ENCODE data around the gene ATP6V1G1. TPM values are rescaled to one million over a fixed set of nuclear protein-coding genes. Genes with fewer than 3 reads are reported as not detected.

ATP6V1G1 gene
- polyA plus RNA-seq, 1 donor (not counting 4 experiments of a cell fraction or from before 2014, with no cell fraction given): 214 TPM

DNA sequence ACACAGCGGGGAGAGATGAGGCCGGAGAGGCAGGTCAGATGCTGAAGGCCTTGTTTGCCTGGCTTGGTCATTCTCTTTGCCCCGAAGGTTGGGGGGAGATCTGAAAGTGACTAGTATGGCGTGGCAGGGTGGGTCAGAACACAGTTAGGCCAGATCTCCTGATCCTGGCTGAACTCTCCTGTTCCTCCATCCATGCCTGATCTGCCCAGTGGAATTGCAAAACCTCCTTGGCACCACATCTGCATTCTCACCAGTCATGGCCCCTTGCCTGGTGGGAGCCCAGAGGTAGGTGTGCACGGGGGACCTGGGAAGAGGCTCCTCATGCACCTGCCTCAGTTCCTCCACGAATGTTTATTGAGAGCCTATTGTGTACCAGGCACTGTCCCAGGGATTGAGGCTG is 46.8 kb downstream of the ATP6V1G1 start:
- no peak overlapping the region for H2AFZ ChIP-seq (ENCODE audit: control insufficient read depth, low read length)
- TF ChIP-seq, protein P1, sequence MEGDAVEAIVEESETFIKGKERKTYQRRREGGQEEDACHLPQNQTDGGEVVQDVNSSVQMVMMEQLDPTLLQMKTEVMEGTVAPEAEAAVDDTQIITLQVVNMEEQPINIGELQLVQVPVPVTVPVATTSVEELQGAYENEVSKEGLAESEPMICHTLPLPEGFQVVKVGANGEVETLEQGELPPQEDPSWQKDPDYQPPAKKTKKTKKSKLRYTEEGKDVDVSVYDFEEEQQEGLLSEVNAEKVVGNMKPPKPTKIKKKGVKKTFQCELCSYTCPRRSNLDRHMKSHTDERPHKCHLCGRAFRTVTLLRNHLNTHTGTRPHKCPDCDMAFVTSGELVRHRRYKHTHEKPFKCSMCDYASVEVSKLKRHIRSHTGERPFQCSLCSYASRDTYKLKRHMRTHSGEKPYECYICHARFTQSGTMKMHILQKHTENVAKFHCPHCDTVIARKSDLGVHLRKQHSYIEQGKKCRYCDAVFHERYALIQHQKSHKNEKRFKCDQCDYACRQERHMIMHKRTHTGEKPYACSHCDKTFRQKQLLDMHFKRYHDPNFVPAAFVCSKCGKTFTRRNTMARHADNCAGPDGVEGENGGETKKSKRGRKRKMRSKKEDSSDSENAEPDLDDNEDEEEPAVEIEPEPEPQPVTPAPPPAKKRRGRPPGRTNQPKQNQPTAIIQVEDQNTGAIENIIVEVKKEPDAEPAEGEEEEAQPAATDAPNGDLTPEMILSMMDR (optimal IDR thresholded peaks at IDR 0.05 in 1 of 3, IDR thresholded peaks at IDR 0.05 in 1 of 3, conservative IDR thresholded peaks at IDR 0.05 in 1 of 3; ENCODE audit: extremely low read depth in 1 of 3, insufficient read depth in 2 of 3, low read length in 3 of 3): no peak
- TF ChIP-seq EZH2 (IDR thresholded peaks at IDR 0.05; ENCODE audit: low read length): no peak

DNA sequence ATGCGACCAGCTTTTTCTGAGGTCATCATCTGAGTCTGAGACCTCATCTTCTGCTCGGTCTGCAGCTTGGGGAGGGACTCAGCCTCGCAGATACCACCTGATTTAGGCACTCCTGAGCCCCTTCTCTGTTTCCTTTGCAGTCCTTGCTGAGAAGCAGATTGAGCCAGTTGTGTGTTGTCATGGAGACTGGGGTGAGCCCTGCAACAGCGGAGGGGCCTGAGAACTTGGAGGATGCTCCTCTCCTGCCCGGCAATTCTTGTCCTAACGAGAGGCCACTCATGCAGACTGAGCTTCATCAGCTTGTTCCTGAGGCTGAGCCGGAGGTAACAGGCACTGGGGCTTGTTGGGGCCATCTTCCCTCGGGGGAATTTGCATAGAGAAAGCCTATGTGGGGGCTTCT is 50.8 kb downstream of the ATP6V1G1 start:
- no peak overlapping the region for H3K4me2 ChIP-seq (ENCODE audit: control insufficient read depth, extremely low read depth, insufficient read depth, low read depth, low read length)
- no peaks in the 10 kb centered on the region for H3K79me2 ChIP-seq (ENCODE audit: control insufficient read depth, insufficient read depth, low read length)
- dilution Hi-C loops (cut with MboI; ENCODE audit: extremely low pct_ligation_motif_present, low sequenced_read_pairs): no loop called here
- H3K27ac ChIP-seq (ENCODE audit: control insufficient read depth, insufficient read depth, low read length): no peak overlapping the region
- H3K9me3 ChIP-seq (ENCODE audit: control insufficient read depth, low read depth, low read length): no peaks in the 10 kb centered on the region
- no peaks in the 10 kb centered on the region for H3K9me1 ChIP-seq (ENCODE audit: control insufficient read depth, extremely low read depth, insufficient read depth, low read length)
- H3K4me3 ChIP-seq (ENCODE audit: control insufficient read depth in 2 of 3, extremely low read depth in 1 of 3, insufficient read depth in 2 of 3, low read depth in 1 of 3, low read length in 3 of 3): no peak overlapping the region
- H3K9ac ChIP-seq (ENCODE audit: control insufficient read depth, extremely low read depth, insufficient read depth, low read length): no peak overlapping the region
- no peaks in the 10 kb centered on the region for H4K20me1 ChIP-seq (ENCODE audit: control insufficient read depth, extremely low read depth, insufficient read depth, low read length)
- FAIRE-seq (no peak), DNase-seq (ENCODE audit: low read depth, low spot score) (no peak)
- no peak overlapping the region for H2AFZ ChIP-seq (ENCODE audit: control insufficient read depth, low read length)
- no peaks in the 10 kb centered on the region for H3K4me1 ChIP-seq (ENCODE audit: control insufficient read depth, extremely low read depth, insufficient read depth, low read length)
- H3K27me3 ChIP-seq (ENCODE audit: control insufficient read depth, extremely low read depth, insufficient read depth, low read length): no peaks in the 10 kb centered on the region
- H3K36me3 ChIP-seq (ENCODE audit: control insufficient read depth in 2 of 2, extremely low read depth in 1 of 2, insufficient read depth in 2 of 2, low read length in 2 of 2): peaks cover 4 to 8% of the 10 kb centered on the region in 2 experiments
- TF ChIP-seq EZH2 (IDR thresholded peaks at IDR 0.05; ENCODE audit: low read length): no peak
- TF ChIP-seq, protein P1 (optimal IDR thresholded peaks at IDR 0.05 in 1 of 3, IDR thresholded peaks at IDR 0.05 in 1 of 3, conservative IDR thresholded peaks at IDR 0.05 in 1 of 3; ENCODE audit: extremely low read depth in 1 of 3, insufficient read depth in 2 of 3, low read length in 3 of 3): no peak

More for the DNA sequence above, 46.8 kb downstream of the ATP6V1G1 start:
- FAIRE-seq (no peak), DNase-seq (ENCODE audit: low read depth, low spot score) (no peak)
- Histone ChIP-seq H3K27me3 (ENCODE audit: control insufficient read depth, extremely low read depth, insufficient read depth, low read length) (no peaks in the 10 kb centered on the region), H4K20me1 (ENCODE audit: control insufficient read depth, extremely low read depth, insufficient read depth, low read length) (no peaks in the 10 kb centered on the region), H3K9ac (ENCODE audit: control insufficient read depth, extremely low read depth, insufficient read depth, low read length) (no peak overlapping the region), H3K36me3 (ENCODE audit: control insufficient read depth in 2 of 2, extremely low read depth in 1 of 2, insufficient read depth in 2 of 2, low read length in 2 of 2) (peaks cover 2 to 4% of the 10 kb centered on the region in 2 experiments), H3K4me1 (ENCODE audit: control insufficient read depth, extremely low read depth, insufficient read depth, low read length) (peaks cover 7% of the 10 kb centered on the region), H3K4me2 (ENCODE audit: control insufficient read depth, extremely low read depth, insufficient read depth, low read depth, low read length) (no peak overlapping the region), H3K4me3 (ENCODE audit: control insufficient read depth in 2 of 3, extremely low read depth in 1 of 3, insufficient read depth in 2 of 3, low read depth in 1 of 3, low read length in 3 of 3) (no peak overlapping the region), H3K9me3 (ENCODE audit: control insufficient read depth, low read depth, low read length) (no peaks in the 10 kb centered on the region), H3K27ac (ENCODE audit: control insufficient read depth, insufficient read depth, low read length) (no peak overlapping the region), H3K9me1 (ENCODE audit: control insufficient read depth, extremely low read depth, insufficient read depth, low read length) (no peaks in the 10 kb centered on the region), H3K79me2 (ENCODE audit: control insufficient read depth, insufficient read depth, low read length) (no peaks in the 10 kb centered on the region)
- dilution Hi-C loops (cut with MboI; ENCODE audit: extremely low pct_ligation_motif_present, low sequenced_read_pairs): no loop called here
